ENCODE results near the gene RAPGEF3.

The RAPGEF3 gene

GRCh38 chr12:47783821-47784819, 25.4 kb upstream of the RAPGEF3 start:
- no peak for TF ChIP-seq CTCF (IDR thresholded peaks at IDR 0.05)

GRCh38 chr12:47783024-47783755, 24.5 kb upstream of the RAPGEF3 start:
- no peak for TF ChIP-seq CTCF (IDR thresholded peaks at IDR 0.05)

GRCh38 chr12:47782372-47782770, 23.7 kb upstream of the RAPGEF3 start:
- no peak for TF ChIP-seq CTCF (IDR thresholded peaks at IDR 0.05)

GRCh38 chr12:47781479-47782371, 23.0 kb upstream of the RAPGEF3 start:
- TF ChIP-seq CTCF (IDR thresholded peaks at IDR 0.05) = no peak

- no peak for TF ChIP-seq CTCF (IDR thresholded peaks at IDR 0.05)
Measured at GRCh38 chr12:47779943-47780504, 21.3 kb upstream of the RAPGEF3 start.

- peak; percentile 94 for TF ChIP-seq CTCF (IDR thresholded peaks at IDR 0.05)
Measured at GRCh38 chr12:47779301-47779942, 20.7 kb upstream of the RAPGEF3 start.
